Rectal smooth muscle tissue (tissue), 1 donor: ENCODE results near the gene ZCCHC17.
"Not testable (repeated sequence)": the region's sequence is repeated elsewhere in the genome, so short reads cannot be mapped to it uniquely, and the experiment has no call there.

Source experiments
- H3K27ac ChIP-seq: one replicate; pipeline ENCODE4 v1.7.0; 2013; ENCODE audit warnings: low read depth, low read length, inconsistent platforms
- H3K27me3 ChIP-seq: one replicate; pipeline ENCODE4 v1.7.0; 2013; ENCODE audit warnings: low read length; ENCODE audit not compliant: control insufficient read depth, insufficient read depth
- H3K36me3 ChIP-seq: one replicate; pipeline ENCODE4 v1.7.0; 2013; ENCODE audit warnings: low read length; ENCODE audit not compliant: control insufficient read depth, insufficient read depth
- H3K4me1 ChIP-seq: one replicate; pipeline ENCODE4 v1.7.0; 2013; ENCODE audit warnings: low read length; ENCODE audit not compliant: control insufficient read depth, insufficient read depth
- H3K4me3 ChIP-seq: one replicate; pipeline ENCODE4 v1.7.0; 2013; ENCODE audit warnings: low read length
- H3K9ac ChIP-seq: one replicate; pipeline ENCODE4 v1.7.0; 2013; ENCODE audit warnings: low read length

Gene ZCCHC17

DNA sequence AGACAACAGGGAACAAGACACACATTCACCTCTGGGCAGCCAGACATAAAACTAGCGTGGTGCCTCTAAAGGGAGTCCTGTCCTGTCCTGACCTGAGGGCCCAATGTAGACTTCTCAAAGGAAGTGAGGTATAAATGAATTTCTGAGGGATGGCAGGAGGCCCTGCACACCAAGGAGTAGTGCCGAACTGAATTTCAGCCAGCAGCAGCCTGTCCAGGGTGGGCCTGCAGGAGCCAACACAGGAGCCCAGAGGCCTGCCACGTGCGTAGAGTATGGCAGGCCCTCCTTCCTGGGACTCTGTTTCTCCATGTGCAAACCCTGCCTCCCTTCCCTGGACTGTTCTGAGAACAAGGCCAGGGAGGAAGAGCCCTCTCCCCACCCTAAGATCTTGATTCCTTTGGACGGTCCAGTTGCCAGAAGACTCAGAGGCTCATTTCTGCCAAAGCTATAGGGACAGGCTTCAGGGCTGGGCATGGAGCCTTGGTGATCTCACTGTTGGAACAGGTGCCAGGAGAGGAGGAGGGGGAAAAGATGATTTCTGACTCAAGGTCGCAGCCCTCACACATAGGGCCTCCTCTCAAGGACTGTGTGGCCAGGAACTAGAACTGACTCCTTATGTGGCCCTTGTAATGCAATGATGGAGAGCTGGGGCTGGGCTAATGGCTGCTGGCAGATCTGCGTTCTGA is 77.8 kb downstream of the ZCCHC17 start:
- peak overlapping the region; percentile 46 for H3K27ac ChIP-seq
- H3K36me3 ChIP-seq = no peaks in the 10 kb centered on the region
- H3K4me3 ChIP-seq = no peak overlapping the region
- no peak overlapping the region for H3K9ac ChIP-seq
- H3K4me1 ChIP-seq = peaks cover 16% of the 10 kb centered on the region
- no peaks in the 10 kb centered on the region for H3K27me3 ChIP-seq

DNA sequence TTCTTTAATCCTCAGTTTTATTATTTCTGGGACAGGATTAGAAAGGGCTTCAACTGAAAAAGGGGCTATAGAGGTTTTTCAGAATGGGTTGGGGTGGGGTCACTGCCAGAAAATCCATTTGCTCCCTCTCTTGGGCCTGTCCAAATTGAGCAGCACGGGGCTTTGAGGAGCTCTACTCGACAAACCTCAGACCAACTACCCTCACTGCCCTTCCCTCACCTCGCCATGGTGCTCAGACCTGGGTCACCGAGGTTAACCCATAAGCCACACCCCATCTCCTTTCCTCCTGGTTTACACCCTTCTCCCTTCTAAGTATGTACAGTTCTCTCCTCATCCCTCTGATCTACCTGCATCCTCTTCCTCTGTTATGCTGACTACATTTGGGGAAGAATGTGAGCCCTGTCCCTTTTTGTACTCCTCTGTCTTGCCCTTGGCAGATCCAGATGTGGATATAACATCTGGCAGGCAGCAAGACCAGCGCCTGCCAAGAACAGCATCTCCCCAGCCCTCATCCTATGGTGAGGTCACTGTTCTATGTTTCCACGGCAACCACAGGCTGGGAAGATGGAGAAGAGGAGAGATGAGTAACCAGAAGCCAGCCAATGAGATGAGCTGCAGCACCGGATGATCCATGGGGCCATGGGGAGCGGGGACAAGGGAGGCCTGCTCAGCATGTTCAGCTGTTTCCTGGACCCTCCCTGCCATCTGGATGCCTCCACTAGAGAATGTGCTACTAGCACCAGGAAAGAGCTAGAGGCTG is 79.7 kb downstream of the ZCCHC17 start:
- Histone ChIP-seq H3K4me1 (peaks cover 16% of the 10 kb centered on the region), H3K27ac (no peak overlapping the region), H3K27me3 (no peaks in the 10 kb centered on the region), H3K4me3 (no peak overlapping the region), H3K9ac (no peak overlapping the region), H3K36me3 (no peaks in the 10 kb centered on the region)

DNA sequence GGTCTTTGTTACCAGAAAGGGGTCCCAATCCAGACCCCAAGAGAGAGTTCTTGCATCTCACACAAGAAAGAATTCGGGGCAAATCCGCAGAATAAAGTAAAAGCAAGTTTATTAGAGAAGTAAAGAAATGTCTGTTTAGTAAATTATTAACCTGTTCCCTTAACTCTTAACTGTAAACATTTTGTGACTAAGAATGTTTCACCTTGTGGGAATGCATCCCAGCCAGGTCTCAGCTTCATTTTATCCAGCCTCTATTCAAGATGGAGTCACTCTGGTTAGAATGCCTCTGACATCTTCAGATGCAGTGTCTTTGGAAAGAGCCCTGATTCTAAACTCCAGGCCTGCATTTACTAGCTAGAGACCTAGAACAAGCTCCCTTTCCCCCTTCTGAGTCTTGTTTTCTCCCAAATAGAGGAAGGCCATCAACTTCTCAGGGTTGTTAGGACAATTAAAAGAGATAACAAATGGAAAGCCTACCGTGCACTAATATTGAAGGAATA is 80.6 kb downstream of the ZCCHC17 start:
- Histone ChIP-seq H3K27ac (no peak overlapping the region), H3K4me1 (peaks cover 15% of the 10 kb centered on the region), H3K36me3 (no peaks in the 10 kb centered on the region), H3K27me3 (no peaks in the 10 kb centered on the region), H3K4me3 (no peak overlapping the region), H3K9ac (no peak overlapping the region)

DNA sequence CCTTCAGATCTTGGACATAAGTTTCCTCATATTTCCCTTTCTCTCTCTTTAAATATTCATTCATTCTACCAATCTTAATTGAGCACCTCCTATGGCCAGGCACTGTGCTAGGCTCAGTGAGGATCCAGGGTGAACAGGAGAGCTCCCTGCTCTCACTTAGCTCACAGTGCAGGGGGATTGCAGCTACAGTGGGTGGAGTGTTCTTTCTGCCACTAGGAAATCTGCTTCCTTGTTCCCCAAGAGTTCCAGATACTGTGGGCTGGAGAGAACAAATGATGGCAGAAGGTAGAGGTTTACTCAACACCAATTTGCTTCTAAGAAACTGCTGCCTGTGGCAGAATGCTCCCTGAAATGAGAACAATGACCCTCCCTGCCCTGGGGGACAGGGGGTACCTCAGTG is 81.2 kb downstream of the ZCCHC17 start:
- Histone ChIP-seq H3K36me3 (no peaks in the 10 kb centered on the region), H3K9ac (peak overlapping the region; percentile 12), H3K4me3 (no peak overlapping the region), H3K27me3 (no peaks in the 10 kb centered on the region), H3K4me1 (peaks cover 10% of the 10 kb centered on the region), H3K27ac (no peak overlapping the region)

DNA sequence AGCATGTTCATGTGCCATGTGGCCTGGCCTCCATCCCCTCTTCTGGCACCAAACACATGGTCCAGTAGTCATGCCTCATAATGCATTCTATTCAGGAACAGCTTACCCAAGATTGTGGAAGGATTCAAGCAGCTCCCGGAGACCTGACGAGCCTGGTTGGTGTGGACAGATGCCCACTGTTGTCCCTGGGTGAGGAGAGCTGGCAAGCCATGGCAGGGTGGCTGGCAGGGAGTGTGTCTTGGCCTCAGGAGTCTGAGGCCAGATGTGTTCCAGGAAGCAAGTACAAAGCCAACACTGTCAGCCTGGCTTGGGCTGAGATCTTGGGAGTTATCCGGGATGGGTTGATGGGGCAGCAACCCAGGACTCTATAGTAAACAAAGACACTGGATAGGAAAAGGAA is 83.3 kb downstream of the ZCCHC17 start:
- Histone ChIP-seq H3K27me3 (no peaks in the 10 kb centered on the region), H3K4me1 (no peaks in the 10 kb centered on the region), H3K9ac (no peak overlapping the region), H3K4me3 (no peak overlapping the region), H3K27ac (no peak overlapping the region), H3K36me3 (no peaks in the 10 kb centered on the region)

DNA sequence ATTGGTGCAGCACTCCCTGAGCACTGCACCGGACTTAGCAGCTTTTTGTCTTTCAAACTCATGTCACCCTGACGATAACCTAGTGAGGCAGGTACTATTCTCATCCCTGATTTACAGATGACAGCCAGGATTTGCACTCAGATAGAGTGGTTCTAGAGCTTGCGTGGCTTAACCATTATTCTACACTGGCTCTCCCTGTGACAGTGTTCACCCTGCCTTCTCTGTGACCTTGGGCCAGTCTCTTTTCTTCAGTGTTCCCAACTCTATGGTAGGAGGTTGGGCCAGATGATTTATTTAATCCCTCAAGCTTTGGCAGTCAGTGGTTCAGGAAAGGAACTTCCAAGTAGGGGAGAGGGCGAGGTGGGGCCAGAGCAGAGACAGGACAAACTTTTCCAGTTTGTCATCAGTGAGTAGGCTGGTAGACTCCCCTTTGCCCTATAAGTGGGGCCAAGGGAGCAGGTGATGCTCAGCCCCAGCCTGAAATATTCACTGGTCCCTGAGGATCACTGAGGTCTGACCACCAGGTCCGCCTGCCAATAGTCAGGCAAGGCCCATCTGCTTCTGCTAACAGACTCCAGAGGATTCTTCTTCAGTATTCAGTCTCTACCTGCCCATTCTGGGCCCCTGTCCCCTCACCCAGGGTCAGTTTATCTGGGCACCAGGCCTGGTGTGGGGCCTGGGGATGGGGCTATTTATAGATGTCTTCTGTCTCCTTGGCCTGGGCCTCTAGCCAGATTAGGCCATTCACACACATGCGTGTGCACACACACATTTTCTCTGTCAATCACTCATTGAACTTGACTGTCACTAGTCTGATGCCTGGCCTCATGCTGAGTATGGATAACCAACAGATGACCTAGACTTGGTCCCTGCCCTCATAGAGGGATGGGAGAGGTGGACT is 84.8 kb downstream of the ZCCHC17 start:
- Histone ChIP-seq H3K9ac (no peak overlapping the region), H3K4me1 (no peaks in the 10 kb centered on the region), H3K27me3 (no peaks in the 10 kb centered on the region), H3K4me3 (no peak overlapping the region), H3K27ac (no peak overlapping the region), H3K36me3 (no peaks in the 10 kb centered on the region)

DNA sequence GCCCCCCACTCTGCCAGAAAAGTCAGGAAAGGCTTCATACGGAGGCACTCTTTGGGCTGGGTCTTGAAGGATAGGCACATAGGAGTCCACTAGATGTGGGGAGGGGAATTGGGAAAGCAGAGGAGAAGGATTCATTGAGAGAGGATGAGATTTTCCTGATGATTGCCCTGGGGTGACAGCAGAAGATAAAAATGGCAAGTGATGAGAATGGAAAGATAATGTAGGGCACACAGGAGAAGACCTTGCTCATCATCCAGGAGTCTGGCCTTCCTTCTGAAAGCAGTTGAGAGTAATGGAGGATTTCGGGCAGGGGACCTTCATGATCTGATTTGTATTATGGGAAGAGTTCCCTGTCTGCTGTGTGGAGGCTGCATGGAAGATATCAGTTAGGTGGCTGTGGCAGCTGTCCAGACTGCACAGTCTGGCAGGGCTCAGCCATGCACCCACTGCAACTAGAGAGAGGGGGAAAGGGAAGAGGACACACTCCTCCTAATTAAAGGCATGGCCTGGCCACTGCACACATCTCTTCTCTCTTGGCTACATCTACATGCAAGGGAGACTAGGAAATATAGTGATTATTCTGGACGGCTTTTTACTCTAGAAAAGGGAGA is 85.7 kb downstream of the ZCCHC17 start:
- H3K27ac ChIP-seq = no peak overlapping the region
- H3K9ac ChIP-seq = no peak overlapping the region

DNA sequence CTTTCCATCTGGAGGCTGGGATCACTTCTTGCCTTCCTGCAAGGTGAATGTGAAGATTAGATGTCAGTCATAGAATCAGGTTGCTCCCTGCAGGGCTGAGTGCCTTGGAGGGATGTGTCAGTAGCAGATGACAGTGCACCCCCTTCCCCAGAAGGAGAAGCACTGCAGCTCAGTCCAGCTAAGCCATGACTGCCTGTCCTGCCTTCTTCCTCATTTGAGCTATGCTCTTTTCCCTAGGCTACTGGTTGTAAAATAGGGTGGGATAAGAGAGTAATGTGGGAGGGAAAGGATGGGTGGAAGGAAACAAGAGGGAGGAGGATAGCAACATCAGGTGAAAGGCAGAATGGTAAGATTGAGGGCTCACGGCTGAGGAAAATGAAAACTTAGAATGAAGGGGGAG is 87.1 kb downstream of the ZCCHC17 start:
- Histone ChIP-seq H3K9ac (no peak overlapping the region), H3K4me3 (no peak overlapping the region), H3K36me3 (no peaks in the 10 kb centered on the region), H3K27me3 (no peaks in the 10 kb centered on the region), H3K27ac (no peak overlapping the region), H3K4me1 (no peaks in the 10 kb centered on the region)

More for the DNA sequence above, 85.7 kb downstream of the ZCCHC17 start:
- no peak overlapping the region for H3K4me3 ChIP-seq
- H3K36me3 ChIP-seq = no peaks in the 10 kb centered on the region
- H3K27me3 ChIP-seq = no peaks in the 10 kb centered on the region
- no peaks in the 10 kb centered on the region for H3K4me1 ChIP-seq

DNA sequence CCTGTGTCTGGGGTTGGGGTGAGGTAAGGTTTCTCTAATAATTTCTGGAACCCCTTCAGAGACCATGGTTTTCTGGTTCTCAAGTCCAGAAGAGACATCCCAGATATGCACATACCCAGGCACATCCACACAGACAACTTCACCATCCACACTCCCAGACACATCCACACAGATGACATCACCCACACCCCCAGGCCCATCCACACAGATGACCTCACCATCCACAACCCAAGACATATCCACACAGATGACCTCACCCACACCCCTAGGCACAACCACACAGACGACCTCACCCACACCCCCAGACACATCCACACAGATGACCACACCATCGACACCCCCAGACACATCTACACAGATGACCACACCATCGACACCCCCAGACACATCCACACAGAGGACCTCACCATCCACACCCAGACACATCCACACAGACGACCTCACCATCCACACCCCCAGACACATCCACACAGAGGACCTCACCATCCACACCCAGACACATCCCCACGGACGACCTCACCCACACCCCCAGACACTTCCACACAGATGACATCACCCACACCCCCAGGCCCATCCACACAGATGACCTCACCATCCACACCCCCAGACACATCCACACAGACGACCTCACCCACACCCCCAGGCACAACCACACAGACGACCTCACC is 89.9 kb downstream of the ZCCHC17 start:
- not testable (repeated sequence) for H3K27me3 ChIP-seq, H3K4me1 ChIP-seq, H3K36me3 ChIP-seq, H3K4me3 ChIP-seq, H3K9ac ChIP-seq, H3K27ac ChIP-seq

DNA sequence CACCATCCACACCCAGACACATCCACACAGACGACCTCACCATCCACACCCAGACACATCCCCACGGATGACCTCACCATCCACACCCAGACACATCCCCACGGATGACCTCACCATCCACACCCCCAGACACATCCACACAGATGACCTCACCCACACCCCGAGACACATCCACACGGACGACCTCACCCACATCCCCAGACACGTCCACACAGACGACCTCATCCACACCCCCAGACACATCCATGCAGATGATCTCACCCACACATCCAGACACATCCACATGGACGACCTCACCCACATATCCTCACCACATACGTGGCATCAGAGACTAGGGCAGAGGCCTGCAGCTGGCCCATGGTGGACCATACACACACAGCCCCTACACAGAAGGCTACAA is 90.8 kb downstream of the ZCCHC17 start:
- Histone ChIP-seq H3K4me3 (no peak overlapping the region), H3K27ac (no peak overlapping the region), H3K9ac (no peak overlapping the region), H3K27me3 (no peaks in the 10 kb centered on the region), H3K36me3 (no peaks in the 10 kb centered on the region), H3K4me1 (no peaks in the 10 kb centered on the region)

DNA sequence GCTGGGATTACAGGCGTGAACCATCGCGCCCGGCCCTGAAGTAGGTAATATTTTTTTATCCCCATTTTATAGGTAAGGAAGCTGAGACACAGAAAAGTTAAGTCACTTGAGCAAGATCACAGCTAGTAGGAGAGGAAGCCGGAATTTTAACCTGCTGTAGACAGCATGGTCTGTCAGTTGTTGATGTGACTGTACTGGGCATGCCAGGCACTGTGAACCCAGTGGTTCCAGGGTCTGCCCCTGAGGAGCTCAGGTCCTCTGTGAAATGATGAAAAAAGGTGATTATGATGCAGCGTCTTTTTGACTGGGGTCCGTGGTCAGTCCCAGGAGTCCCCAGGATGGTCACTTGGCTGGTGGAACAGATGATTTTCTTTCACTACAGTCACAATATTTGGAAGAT is 92.8 kb downstream of the ZCCHC17 start:
- Histone ChIP-seq H3K27me3 (no peaks in the 10 kb centered on the region), H3K4me1 (no peaks in the 10 kb centered on the region), H3K4me3 (no peak overlapping the region), H3K27ac (no peak overlapping the region), H3K36me3 (no peaks in the 10 kb centered on the region), H3K9ac (no peak overlapping the region)
